Activated T-helper 2 cell treated with anti-CD3 and anti-CD28 coated beads, Interferon-gamma antibody, Interleukin-2, Interleukin-4, amounts not matched to agents 10 μg/mL and 5 μg/mL and 100 μg/mL, durations not matched to agents 14 hours and 24 hours and 36 hours (primary cell): Measurements from ENCODE around the gene MOB3A. TPM values are rescaled to one million over a fixed set of nuclear protein-coding genes. Genes with fewer than 3 reads are reported as not detected.

ENCODE experiments used
- DNase-seq: peaks from one replicate; pipeline ENCODE4 v3.0.0; 2021; ENCODE audit warnings: low spot score
- H3K27ac Mint-ChIP-seq: one replicate; pipeline ENCODE4 v1.8.0; 2021; ENCODE audit warnings: mixed read lengths
- H3K27me3 Mint-ChIP-seq: one replicate; pipeline ENCODE4 v1.8.0; 2021; ENCODE audit warnings: low read depth, mixed read lengths
- H3K36me3 Mint-ChIP-seq: one replicate; pipeline ENCODE4 v1.8.0; 2021; ENCODE audit warnings: low read depth, mixed read lengths
- H3K4me1 Mint-ChIP-seq: one replicate; pipeline ENCODE4 v1.8.0; 2021; ENCODE audit warnings: low read depth, mixed read lengths
- H3K4me3 Mint-ChIP-seq: one replicate; pipeline ENCODE4 v1.8.0; 2021; ENCODE audit warnings: low read depth, mild to moderate bottlenecking, moderate library complexity, mixed read lengths
- H3K9me3 Mint-ChIP-seq: one replicate; pipeline ENCODE4 v1.8.0; 2021; ENCODE audit warnings: mixed read lengths
- intact Hi-C: fragments of 100-400 bp; cut with micrococcal nuclease; formaldehyde crosslinking; loops from one replicate; pipeline ENCODE4 v1.15.1; 2023
- total RNA-seq: library from RNA; stranded (reverse); gene quantifications from 2 replicates; pipeline ENCODE4 v1.2.3, GENCODE V29; 2022

MOB3A gene
- 175 and 181 TPM in 2 replicates for total RNA-seq

DNA sequence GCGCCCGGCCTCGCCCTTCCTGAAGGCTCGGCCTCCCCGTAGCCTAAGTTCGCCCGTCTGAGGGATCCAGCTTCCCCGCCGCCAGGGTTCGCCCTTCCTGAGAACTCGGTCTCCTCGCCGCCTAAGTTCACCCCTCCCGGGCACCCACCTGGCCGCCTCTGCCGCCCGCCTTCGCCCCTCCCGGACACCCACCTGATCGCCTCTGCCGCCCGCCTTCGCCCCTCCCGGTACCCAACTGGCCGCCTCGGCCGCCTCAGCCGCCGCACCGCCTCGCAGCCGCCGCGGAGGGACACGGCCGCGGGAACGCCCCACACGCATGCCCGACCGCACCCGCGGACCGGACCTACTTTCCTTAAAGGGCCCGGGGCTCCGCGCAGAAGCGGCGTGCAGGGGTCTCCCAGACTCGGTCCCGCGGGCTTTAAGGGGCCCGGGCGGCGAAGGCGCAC, at the start of gene MOB3A:
Gene MOB3A, minus strand, starts transcription at position 293 of the 446 bp plus-strand sequence. CDS start 17,766 bp downstream, outside the sequence.
- peak; percentile 89 for DNase-seq
- H3K27ac Mint-ChIP-seq: peak within 1 kb of the TSS; percentile 92
- peaks cover 16% of the 10 kb centered on the region for H3K4me1 Mint-ChIP-seq
- H3K9me3 Mint-ChIP-seq: no peaks in the 10 kb centered on the region
- no peaks in the 10 kb centered on the region for H3K27me3 Mint-ChIP-seq
- H3K36me3 Mint-ChIP-seq: peaks cover 44% of the 10 kb centered on the region
- H3K4me3 Mint-ChIP-seq: peak within 1 kb of the TSS; percentile 97
- intact Hi-C loops: loop anchor here (1.0 to 5.0 kb wide), 5 partner anchors 11 to 199 kb away; partner anchors contain the start of gene AP3D1

DNA sequence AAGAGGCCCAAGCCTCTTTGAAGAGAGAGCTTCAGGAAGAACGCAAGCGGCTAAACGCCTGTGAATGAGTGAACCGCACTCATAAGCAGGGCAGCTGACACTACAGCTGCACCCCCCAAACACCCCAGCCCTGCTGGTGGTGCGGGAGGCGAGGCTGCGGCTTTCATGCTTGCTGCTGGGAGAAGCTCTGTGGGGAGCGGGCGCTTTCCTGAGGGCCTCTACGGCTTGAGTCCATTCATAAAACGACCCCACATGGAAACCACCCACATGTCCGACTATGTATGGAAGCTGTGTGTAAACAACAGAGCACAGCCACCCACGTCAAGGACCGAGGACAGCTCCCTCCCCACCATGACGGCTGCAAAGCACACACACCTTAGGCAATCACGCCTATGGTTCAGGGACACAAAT, 49.7 kb upstream of the MOB3A start:
- no peaks in the 10 kb centered on the region for H3K9me3 Mint-ChIP-seq
- intact Hi-C loops: no loop called here
- peaks cover 24% of the 10 kb centered on the region for H3K4me1 Mint-ChIP-seq
- peaks cover 31% of the 10 kb centered on the region for H3K36me3 Mint-ChIP-seq
- no peak overlapping the region for H3K27ac Mint-ChIP-seq
- no peak overlapping the region for H3K4me3 Mint-ChIP-seq
- no peaks in the 10 kb centered on the region for H3K27me3 Mint-ChIP-seq
- DNase-seq: no peak

DNA sequence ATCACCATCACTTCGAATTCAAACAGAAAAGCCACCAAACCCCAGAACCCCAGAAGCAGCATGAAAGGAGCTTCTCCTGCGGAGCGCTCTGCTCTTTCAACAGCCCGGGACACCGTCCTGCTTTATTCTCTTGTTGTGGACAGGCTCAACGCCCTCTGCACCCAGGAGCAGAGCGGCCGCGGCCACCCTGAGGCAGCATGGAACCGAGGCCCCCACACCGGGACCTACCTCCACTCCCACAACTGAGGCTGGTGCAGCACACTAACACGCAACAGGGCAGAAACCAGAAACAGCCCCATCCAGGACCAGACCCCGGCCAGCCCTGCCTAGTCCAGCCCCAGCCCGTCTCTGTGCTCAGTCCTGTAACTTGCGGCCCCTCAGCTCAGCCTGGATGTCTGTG, 48.1 kb upstream of the MOB3A start:
- Mint-ChIP-seq H3K27me3 (no peaks in the 10 kb centered on the region), H3K4me3 (no peak overlapping the region), H3K4me1 (peaks cover 17% of the 10 kb centered on the region), H3K36me3 (peaks cover 34% of the 10 kb centered on the region), H3K27ac (no peak overlapping the region), H3K9me3 (no peaks in the 10 kb centered on the region)
- DNase-seq: no peak
- intact Hi-C loops: no loop called here

DNA sequence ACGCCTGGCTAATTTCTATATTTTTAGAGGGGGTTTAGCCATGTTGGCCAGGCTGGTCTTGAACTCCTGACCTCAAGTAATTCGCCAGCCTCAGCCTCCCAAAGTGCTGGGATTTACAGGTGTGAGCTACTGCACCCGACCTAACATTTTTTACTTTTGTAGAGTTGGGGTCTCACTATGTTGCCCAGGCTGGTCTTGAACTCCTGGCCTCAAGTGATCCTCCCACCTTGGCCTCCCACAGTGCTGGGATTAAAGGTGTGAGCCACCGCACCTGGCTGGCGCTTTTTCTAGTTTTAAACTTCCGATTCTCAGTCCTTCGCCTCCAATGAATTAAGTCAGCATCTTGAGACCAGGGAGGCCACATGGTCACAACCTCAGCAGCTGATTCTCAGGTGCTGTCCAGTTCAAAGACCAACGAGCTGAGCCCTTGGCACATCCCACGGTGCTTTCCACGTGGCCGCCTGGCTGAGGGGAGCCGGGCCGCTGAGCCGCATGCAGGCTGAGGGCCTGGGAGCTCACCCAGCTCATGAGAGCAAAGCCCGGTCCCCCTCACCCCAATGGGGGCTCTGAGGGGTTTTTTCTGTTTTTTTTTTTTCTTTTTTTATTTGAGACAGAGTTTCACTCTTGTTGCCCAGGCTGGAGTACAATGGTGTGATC, 46.2 kb upstream of the MOB3A start:
- H3K4me3 Mint-ChIP-seq: no peak overlapping the region
- intact Hi-C loops: no loop called here
- H3K36me3 Mint-ChIP-seq: peaks cover 33% of the 10 kb centered on the region
- no peaks in the 10 kb centered on the region for H3K9me3 Mint-ChIP-seq
- no peaks in the 10 kb centered on the region for H3K27me3 Mint-ChIP-seq
- no peak overlapping the region for H3K27ac Mint-ChIP-seq
- no peak for DNase-seq
- H3K4me1 Mint-ChIP-seq: peaks cover 6% of the 10 kb centered on the region

DNA sequence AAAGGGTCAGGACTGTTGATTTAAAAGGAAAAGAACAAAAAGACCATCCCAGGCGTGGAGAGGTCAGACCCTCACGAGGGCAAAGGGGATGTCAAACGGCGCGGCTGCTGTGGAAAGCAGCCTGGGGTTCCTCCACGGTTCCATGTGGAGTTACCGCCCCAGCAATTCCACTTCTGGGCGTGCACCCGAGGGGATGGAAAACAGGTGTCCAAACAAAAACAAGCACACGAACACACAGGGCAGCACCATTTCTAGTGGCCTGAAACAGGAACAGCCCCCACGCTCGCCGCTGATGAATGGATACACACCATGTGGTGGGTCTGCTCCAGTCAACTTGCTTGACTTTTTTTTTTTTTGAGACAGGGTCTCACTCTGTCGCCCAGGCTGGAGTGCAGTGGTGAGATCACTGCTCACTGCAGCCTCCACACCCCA, 44.0 kb upstream of the MOB3A start:
- no peak for DNase-seq
- Mint-ChIP-seq H3K27me3 (no peaks in the 10 kb centered on the region), H3K9me3 (no peaks in the 10 kb centered on the region), H3K27ac (no peak overlapping the region), H3K4me1 (peaks cover 3% of the 10 kb centered on the region), H3K36me3 (peaks cover 36% of the 10 kb centered on the region), H3K4me3 (no peak overlapping the region)
- intact Hi-C loops: no loop called here

DNA sequence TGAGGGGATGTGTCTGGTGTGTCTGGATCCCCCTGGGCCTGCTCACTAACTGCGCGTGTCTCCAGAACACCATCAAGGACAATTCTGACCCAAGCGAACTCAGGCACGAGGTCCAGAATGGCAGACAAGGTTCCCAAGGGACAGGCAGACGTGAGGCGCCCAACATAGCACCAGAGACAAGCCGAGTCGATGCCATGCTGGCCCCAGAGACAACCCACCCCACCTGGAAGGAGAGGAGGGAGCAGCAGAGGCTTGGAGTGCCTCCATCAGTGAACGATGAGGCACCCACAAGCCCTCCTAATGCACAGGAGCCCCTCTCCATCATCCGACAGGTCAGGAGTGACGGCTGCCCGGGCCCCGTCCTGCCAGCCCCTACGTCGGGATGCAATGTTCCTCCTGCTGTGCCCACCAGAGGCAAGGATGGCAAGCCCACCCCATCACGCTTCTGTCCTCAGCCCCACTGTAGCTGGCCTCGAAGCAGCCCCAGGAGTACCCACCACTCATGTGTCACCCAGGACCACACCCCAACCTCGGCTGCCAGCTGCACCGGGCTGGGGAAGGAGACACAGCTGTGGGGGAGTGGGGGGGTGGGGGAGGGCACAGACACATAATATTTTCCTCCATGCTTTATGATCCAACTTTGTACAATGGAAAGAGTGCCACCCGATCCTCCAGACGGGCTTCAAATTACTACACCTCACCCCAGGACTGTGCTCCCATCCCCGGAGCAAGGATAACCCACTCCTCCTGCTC, 43.4 kb upstream of the MOB3A start:
- no peaks in the 10 kb centered on the region for H3K27me3 Mint-ChIP-seq
- H3K9me3 Mint-ChIP-seq: no peaks in the 10 kb centered on the region
- no peak overlapping the region for H3K4me3 Mint-ChIP-seq
- no peak overlapping the region for H3K27ac Mint-ChIP-seq
- peaks cover 36% of the 10 kb centered on the region for H3K36me3 Mint-ChIP-seq
- intact Hi-C loops: no loop called here
- no peaks in the 10 kb centered on the region for H3K4me1 Mint-ChIP-seq
- no peak for DNase-seq

DNA sequence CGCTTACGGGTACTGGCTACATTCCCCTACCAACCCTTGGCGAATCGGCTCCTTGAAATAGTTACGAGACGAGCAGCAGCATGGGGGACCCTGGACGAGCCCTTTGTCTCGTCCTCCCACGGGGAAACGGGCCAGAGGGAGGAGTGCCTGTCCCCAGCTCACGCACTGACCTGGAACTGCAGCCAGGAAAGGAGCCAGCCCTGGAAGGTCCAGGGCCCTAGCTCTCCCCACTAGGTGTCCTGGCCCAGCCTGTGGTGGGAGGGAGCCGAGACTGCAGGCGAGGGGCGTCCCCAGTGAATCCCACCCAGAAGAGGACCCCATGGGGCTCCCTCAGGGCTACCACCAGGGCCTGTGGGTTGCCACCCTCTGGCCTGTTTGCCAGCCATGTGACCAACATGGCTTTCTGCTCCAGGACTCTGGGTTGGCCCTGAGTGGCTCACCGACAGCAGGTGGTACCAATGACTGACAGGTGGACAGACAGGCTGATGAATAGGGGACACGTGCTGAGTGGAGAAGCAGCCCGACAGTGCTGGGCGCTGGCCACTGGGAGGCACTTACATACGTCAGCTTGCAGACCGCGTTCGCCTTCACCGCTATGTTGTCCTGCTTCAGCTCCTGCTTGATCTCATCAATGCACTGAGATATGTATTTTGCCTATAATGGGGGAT, 42.1 kb upstream of the MOB3A start:
- H3K27ac Mint-ChIP-seq: no peak overlapping the region
- H3K4me1 Mint-ChIP-seq: no peaks in the 10 kb centered on the region
- H3K36me3 Mint-ChIP-seq: peaks cover 39% of the 10 kb centered on the region
- intact Hi-C loops: no loop called here
- no peak for DNase-seq
- H3K27me3 Mint-ChIP-seq: no peaks in the 10 kb centered on the region
- no peaks in the 10 kb centered on the region for H3K9me3 Mint-ChIP-seq
- no peak overlapping the region for H3K4me3 Mint-ChIP-seq

DNA sequence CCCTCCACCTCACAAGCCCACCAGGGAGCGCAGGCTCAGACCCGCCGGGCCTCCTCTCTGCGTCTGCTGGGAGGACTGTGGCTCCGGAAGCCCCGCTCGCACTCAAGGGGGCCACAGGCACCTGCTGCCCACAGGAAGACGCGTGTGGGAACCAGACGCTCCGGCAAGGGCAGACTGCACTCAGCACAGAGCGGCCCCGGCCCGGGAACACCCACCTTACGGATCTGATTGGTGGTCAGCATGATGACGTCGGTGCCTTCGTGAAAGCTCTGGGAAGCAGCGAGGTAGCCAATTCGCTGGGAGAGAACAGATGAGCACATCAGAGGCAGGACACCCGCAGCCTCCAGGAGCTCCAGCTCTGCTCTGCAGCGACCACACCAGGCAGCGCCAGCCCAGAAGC, 40.7 kb upstream of the MOB3A start:
- DNase-seq: no peak
- intact Hi-C loops: no loop called here
- Mint-ChIP-seq H3K27me3 (no peaks in the 10 kb centered on the region), H3K27ac (no peak overlapping the region), H3K36me3 (peaks cover 43% of the 10 kb centered on the region), H3K9me3 (no peaks in the 10 kb centered on the region), H3K4me1 (no peaks in the 10 kb centered on the region), H3K4me3 (no peak overlapping the region)

DNA sequence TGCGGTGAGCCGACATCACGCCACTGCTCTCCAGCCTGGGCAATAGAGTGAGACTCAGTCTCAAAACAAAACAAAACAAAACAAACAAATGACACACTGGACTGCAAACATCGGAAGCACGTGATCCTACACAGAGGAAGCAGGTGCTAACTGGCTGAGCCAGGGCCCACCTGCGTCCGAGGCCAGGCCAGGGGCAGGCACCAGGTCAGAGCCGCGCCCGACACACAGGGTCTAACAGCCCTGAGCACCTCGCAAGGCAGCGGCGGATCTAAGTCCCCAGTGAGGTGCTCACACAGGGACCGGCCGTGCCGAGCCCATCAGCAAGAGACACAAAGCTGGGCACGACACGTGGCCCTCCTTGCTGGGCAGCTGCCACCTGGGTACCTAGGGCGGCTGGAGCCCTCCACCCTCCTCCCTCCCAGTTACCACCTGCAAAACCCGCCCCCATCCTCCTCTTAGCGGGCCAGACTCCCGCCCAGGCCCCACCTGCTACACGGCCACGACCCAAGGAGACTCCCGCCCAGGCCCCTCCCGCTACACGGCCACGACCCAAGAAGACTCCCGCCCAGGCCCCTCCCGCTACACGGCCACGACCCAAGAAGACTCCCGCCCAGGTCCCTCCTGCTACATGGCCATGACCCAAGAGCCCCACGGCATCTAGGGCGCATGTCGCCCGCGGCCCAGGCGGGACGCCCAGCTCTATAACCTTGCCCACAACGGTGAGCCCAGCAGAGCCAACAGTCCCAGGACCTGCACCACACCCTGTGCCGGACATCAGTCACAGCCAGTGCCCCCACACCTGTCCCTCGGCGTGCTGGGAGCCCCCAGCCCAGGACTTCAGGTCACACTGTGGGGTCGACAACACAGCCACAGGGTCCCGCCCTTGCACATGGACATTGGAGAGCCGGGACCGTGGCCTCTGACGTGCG, 39.6 kb upstream of the MOB3A start:
- no peak overlapping the region for H3K27ac Mint-ChIP-seq
- no peak overlapping the region for H3K4me3 Mint-ChIP-seq
- peaks cover 39% of the 10 kb centered on the region for H3K36me3 Mint-ChIP-seq
- no peaks in the 10 kb centered on the region for H3K27me3 Mint-ChIP-seq
- DNase-seq: no peak
- H3K9me3 Mint-ChIP-seq: no peaks in the 10 kb centered on the region
- intact Hi-C loops: no loop called here
- no peaks in the 10 kb centered on the region for H3K4me1 Mint-ChIP-seq

DNA sequence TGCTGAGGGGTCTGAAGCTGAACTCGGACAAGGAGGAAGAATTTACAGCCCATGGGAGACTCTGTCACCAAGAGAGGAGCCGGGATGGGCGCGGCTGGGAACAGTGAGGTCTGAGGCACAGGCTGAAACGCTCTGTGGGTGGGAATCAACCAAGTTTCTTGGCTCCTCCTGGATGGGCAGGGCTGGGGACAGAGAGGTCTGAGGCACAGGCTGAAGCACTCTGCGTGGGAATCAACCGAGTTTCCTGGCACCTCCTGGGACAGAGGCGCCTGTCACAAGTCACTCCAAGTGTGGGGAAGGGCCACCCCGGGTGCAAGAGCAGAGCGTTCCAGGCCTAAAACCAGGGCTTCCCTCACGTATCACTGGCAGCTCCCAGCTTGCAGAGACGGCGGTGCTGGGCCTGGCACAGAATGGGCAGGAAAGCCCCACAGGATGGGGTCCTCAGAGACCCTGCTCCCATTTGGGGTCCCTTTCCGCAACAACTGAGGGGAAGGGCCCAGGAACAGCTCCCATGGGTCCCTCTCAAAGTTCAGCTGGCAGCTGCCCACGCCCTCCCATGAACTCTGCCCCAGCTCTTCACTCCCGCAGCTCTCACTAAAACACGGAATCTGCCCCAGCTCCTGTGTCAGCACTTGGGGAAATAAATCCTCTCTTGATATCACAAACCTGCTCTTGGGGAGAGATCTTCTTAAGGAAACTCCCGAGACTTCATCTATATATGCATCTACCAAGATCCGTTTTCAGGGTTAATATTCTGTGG, 36.8 kb upstream of the MOB3A start:
- Mint-ChIP-seq H3K27ac (no peak overlapping the region), H3K27me3 (no peaks in the 10 kb centered on the region), H3K4me1 (no peaks in the 10 kb centered on the region), H3K9me3 (no peaks in the 10 kb centered on the region), H3K4me3 (no peak overlapping the region), H3K36me3 (peaks cover 25% of the 10 kb centered on the region)
- no peak for DNase-seq
- intact Hi-C loops: no loop called here

DNA sequence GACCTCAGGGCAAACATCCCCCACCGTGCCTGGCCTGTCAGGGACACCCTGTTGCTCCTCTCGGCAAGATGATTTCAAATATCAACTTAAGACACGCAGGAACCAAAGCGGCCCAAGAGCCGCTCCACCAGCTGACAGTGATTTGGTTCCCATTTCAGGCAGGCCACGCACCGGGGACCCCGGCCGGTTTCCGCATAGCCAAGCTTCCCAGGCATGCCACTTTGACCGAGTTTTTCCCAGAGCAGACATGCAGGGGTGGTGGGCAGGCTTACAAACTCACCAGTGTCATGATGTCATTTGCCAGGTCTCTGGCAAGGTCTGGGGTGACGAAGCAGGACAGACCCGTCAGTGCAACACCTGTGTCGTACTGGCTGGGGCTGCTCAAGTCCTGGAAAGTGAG, 36.1 kb upstream of the MOB3A start:
- no peak overlapping the region for H3K4me3 Mint-ChIP-seq
- DNase-seq: no peak
- intact Hi-C loops: no loop called here
- no peak overlapping the region for H3K27ac Mint-ChIP-seq
- no peaks in the 10 kb centered on the region for H3K9me3 Mint-ChIP-seq
- H3K36me3 Mint-ChIP-seq: peaks cover 22% of the 10 kb centered on the region
- H3K27me3 Mint-ChIP-seq: no peaks in the 10 kb centered on the region
- H3K4me1 Mint-ChIP-seq: no peaks in the 10 kb centered on the region
